H1 (cell line): Measurements from ENCODE around the gene ATP6V0D1. TPM values are rescaled to one million over a fixed set of nuclear protein-coding genes. Genes with fewer than 3 reads are reported as not detected.

Experiments
- CTCF ChIA-PET: fragments of 300-600 bp; sonication (Branson Sonifier 250); formaldehyde crosslinking; loops from one replicate; lab custom pipeline; 2021; ENCODE audit not compliant: partially characterized antibody; lab: Charles Lee
- POLR2A ChIA-PET: fragments of 300-600 bp; sonication (Branson Sonifier 250); formaldehyde crosslinking; loops from one replicate; lab custom pipeline; 2021; ENCODE audit warnings: inconsistent platforms; ENCODE audit not compliant: partially characterized antibody; lab: Charles Lee
- DNase-seq, 2 experiments: peaks; one replicate each; pipeline versions ENCODE4 v3.0.0 to v3.0.0-alpha.2; 2010 to 2022; ENCODE audit warnings: low spot score in 2 of 2, low read depth in 1 of 2, mixed read lengths in 1 of 2
- FAIRE-seq: peaks from 2 replicates; lab custom pipeline; 2011; peaks lifted over from hg19 to GRCh38; lab: Jason Lieb, UNC
- H2AFZ ChIP-seq: 2 replicates; pipeline ENCODE4 v1.8.1; 2012; ENCODE audit warnings: low read length, inconsistent platforms
- H2AK5ac ChIP-seq: 2 replicates; pipeline ENCODE4 v1.6.1; 2013; ENCODE audit warnings: low read depth, low read length
- H2BK120ac ChIP-seq: replicated peaks from 2 replicates; pipeline ENCODE3; 2013; ENCODE audit warnings: low read depth, low read length, inconsistent platforms
- H2BK12ac ChIP-seq: 2 replicates; pipeline ENCODE4 v1.6.1; 2013; ENCODE audit warnings: low read depth, low read length
- H2BK15ac ChIP-seq: 2 replicates; pipeline ENCODE4 v1.6.1; 2013; ENCODE audit warnings: low read length
- H2BK20ac ChIP-seq: 2 replicates; pipeline ENCODE4 v1.6.1; 2013; ENCODE audit warnings: low read length
- H2BK5ac ChIP-seq: 2 replicates; pipeline ENCODE4 v1.6.1; 2013; ENCODE audit warnings: low read depth, low read length
- H3K14ac ChIP-seq: 2 replicates; pipeline ENCODE4 v1.6.1; 2013; ENCODE audit warnings: inconsistent platforms; ENCODE audit not compliant: insufficient read length
- H3K18ac ChIP-seq: 2 replicates; pipeline ENCODE4 v1.6.1; 2013; ENCODE audit warnings: low read length; ENCODE audit errors: extremely low read depth
- H3K23ac ChIP-seq: 2 replicates; pipeline ENCODE4 v1.6.1; 2013; ENCODE audit warnings: inconsistent platforms; ENCODE audit not compliant: insufficient read length
- H3K23me2 ChIP-seq: 2 replicates; pipeline ENCODE4 v1.6.1; 2013; ENCODE audit warnings: low read depth, low read length
- H3K27ac ChIP-seq: 2 replicates; pipeline ENCODE4 v1.6.1; 2011; ENCODE audit warnings: low read depth, low read length, inconsistent platforms
- H3K27me3 ChIP-seq, 4 experiments: replicated peaks in 1 of 4; 1 replicate in 1 of 4; 2 replicates in 3 of 4; pipeline versions ENCODE4 v1.6.1 to v1.8.1; 2011 to 2013; ENCODE audit warnings: low read length in 3 of 4, mild to moderate bottlenecking in 3 of 4, inconsistent platforms in 2 of 4, mixed read lengths in 2 of 4, moderate library complexity in 1 of 4; ENCODE audit not compliant: control insufficient read depth in 3 of 4, insufficient read depth in 3 of 4; ENCODE audit errors: extremely low read depth in 1 of 4
- H3K36me3 ChIP-seq, 4 experiments: 2 replicates each; pipeline versions ENCODE4 v1.6.1 to v1.8.1; 2011 to 2013; ENCODE audit warnings: mild to moderate bottlenecking in 4 of 4, low read length in 3 of 4, moderate library complexity in 2 of 4, control low read depth in 1 of 4, inconsistent platforms in 1 of 4; ENCODE audit not compliant: insufficient read depth in 4 of 4, control insufficient read depth in 2 of 4
- H3K4ac ChIP-seq: replicated peaks from 2 replicates; pipeline ENCODE3; 2013; ENCODE audit warnings: low read length, low read depth, mixed read lengths, inconsistent platforms; ENCODE audit not compliant: insufficient read length
- H3K4me1 ChIP-seq, 4 experiments: replicated peaks in 1 of 4; 1 replicate in 1 of 4; 2 replicates in 3 of 4; pipeline versions ENCODE4 v1.6.1 to v1.8.1; 2011 to 2013; ENCODE audit warnings: low read length in 3 of 4, inconsistent platforms in 2 of 4, mixed read lengths in 1 of 4; ENCODE audit not compliant: insufficient read depth in 4 of 4, control insufficient read depth in 3 of 4
- H3K4me2 ChIP-seq, 2 experiments: 2 replicates each; pipeline versions ENCODE4 v1.6.1 to v1.8.1; 2011 to 2013; ENCODE audit warnings: low read depth in 2 of 2, low read length in 2 of 2, control low read depth in 1 of 2, inconsistent platforms in 1 of 2, mild to moderate bottlenecking in 1 of 2; ENCODE audit not compliant: insufficient read depth in 1 of 2
- H3K4me3 ChIP-seq, 4 experiments: fragments of 200-600, 300-600 bp in 1 of 4; sonication (generic), shearing (Covaris generic), sonication (Bioruptor Twin) in 1 of 4; 2 replicates each; pipeline versions ENCODE4 v1.5.1 to v1.8.1; 2011 to 2016; ENCODE audit warnings: low read length in 4 of 4, low read depth in 3 of 4, control low read depth in 2 of 4, inconsistent platforms in 2 of 4, mild to moderate bottlenecking in 2 of 4, mixed read lengths in 1 of 4, moderate library complexity in 1 of 4; ENCODE audit not compliant: insufficient read depth in 2 of 4; ENCODE audit errors: extremely low read depth in 1 of 4
- H3K56ac ChIP-seq: replicated peaks from 2 replicates; pipeline ENCODE3; 2013; ENCODE audit warnings: low read depth, mild to moderate bottlenecking, mixed read lengths, low read length, inconsistent platforms; ENCODE audit not compliant: insufficient read length
- H3K79me1 ChIP-seq: 2 replicates; pipeline ENCODE4 v1.6.1; 2013; ENCODE audit warnings: low read depth, low read length, control low read depth
- H3K79me2 ChIP-seq, 2 experiments: 2 replicates each; pipeline versions ENCODE4 v1.6.1 to v1.8.1; 2012 to 2013; ENCODE audit warnings: low read length in 2 of 2, mild to moderate bottlenecking in 2 of 2, inconsistent platforms in 1 of 2; ENCODE audit not compliant: insufficient read depth in 2 of 2, control insufficient read depth in 1 of 2
- H3K9ac ChIP-seq, 4 experiments: replicated peaks in 1 of 4; 1 replicate in 1 of 4; 2 replicates in 3 of 4; pipeline versions ENCODE4 v1.6.1 to v1.8.1; 2011 to 2013; ENCODE audit warnings: low read depth in 3 of 4, low read length in 3 of 4, control low read depth in 2 of 4, mild to moderate bottlenecking in 2 of 4, moderate library complexity in 2 of 4, inconsistent platforms in 1 of 4; ENCODE audit errors: extremely low read depth in 1 of 4
- H3K9me3 ChIP-seq, 2 experiments: 2 replicates each; pipeline versions ENCODE4 v1.6.1 to v1.8.1; 2012 to 2013; ENCODE audit warnings: mild to moderate bottlenecking in 2 of 2, moderate library complexity in 2 of 2, control low read depth in 1 of 2, inconsistent platforms in 1 of 2, low read depth in 1 of 2, low read length in 1 of 2, mixed read lengths in 1 of 2; ENCODE audit not compliant: insufficient read depth in 2 of 2
- H4K20me1 ChIP-seq, 2 experiments: replicated peaks in 1 of 2; 2 replicates each; pipeline versions ENCODE3 to v1.8.1; 2011 to 2013; ENCODE audit warnings: inconsistent platforms in 2 of 2, low read length in 2 of 2, mild to moderate bottlenecking in 1 of 2; ENCODE audit not compliant: insufficient read depth in 2 of 2, control insufficient read depth in 1 of 2
- H4K5ac ChIP-seq: 2 replicates; pipeline ENCODE4 v1.6.1; 2013; ENCODE audit warnings: low read length, low read depth, mixed read lengths, inconsistent platforms; ENCODE audit not compliant: insufficient read length
- H4K8ac ChIP-seq: 2 replicates; pipeline ENCODE4 v1.8.0; 2013; ENCODE audit warnings: mild to moderate bottlenecking, moderate library complexity, low read length, inconsistent platforms; ENCODE audit not compliant: insufficient read depth; ENCODE audit errors: extremely low read depth
- H4K91ac ChIP-seq: replicated peaks from 2 replicates; pipeline ENCODE3; 2013; ENCODE audit warnings: low read length, mixed read lengths, inconsistent platforms; ENCODE audit not compliant: insufficient read length
- SAP30 ChIP-seq: fragments of 300-600 bp; sonication (generic); IDR thresholded peaks from 2 replicates; pipeline ENCODE4 v1.7.1; 2012; ENCODE audit warnings: low read length, moderate library complexity, mild to moderate bottlenecking, inconsistent platforms; ENCODE audit not compliant: insufficient read depth, insufficient replicate concordance
- TAF1 ChIP-seq: IDR thresholded peaks from 2 replicates; pipeline ENCODE4 v1.6.1; 2011; ENCODE audit warnings: mild to moderate bottlenecking, low read depth, low read length
- TCF12 ChIP-seq: IDR thresholded peaks from 2 replicates; pipeline ENCODE4 v1.6.1; 2011; ENCODE audit warnings: low read depth, mild to moderate bottlenecking, low read length
- TEAD4 ChIP-seq: IDR thresholded peaks from 2 replicates; pipeline ENCODE4 v1.6.1; 2012; ENCODE audit warnings: low read depth, low read length, inconsistent platforms, mixed read lengths
- WGBS, 2 experiments: shearing (Covaris generic) in 1 of 2; methylation state at CpG; one replicate each; pipeline versions ENCODE4 v1.1.6 to v1.1.7; 2013 to 2015; ENCODE audit warnings: low lambda C conversion rate in 2 of 2, mixed read lengths in 2 of 2, inconsistent platforms in 1 of 2, low coverage in 1 of 2, missing lambda C conversion rate in 1 of 2; ENCODE audit not compliant: insufficient replicate concordance in 2 of 2, insufficient coverage in 1 of 2, insufficient read length in 1 of 2; ENCODE audit errors: extremely low coverage in 1 of 2, missing lambda C conversion rate in 1 of 2; 5-methylcytosine and 5-hydroxymethylcytosine counted together
- polyA plus RNA-seq, 7 experiments: library from polyadenylated mRNA; depleted of rRNA in 3 of 7; stranded (reverse) in 5 of 7; unstranded in 2 of 7; fragments of >200 nt in 5 of 7; fragments of 200-250 nt in 2 of 7; gene quantifications; 1 replicate in 5 of 7; 2 replicates in 1 of 7; 4 replicates in 1 of 7; pipeline versions ENCODE4 v1.2.1 to v1.2.3, GENCODE V29; 2011 to 2013; ENCODE audit warnings: missing spikeins in 2 of 7, mixed read lengths in 2 of 7
- total RNA-seq: library from RNA; stranded (reverse); fragmentation: NEBNext Ultra II Directional; extraction: Animal tissue kit (Norgen Biotek cat#: 25700); gene quantifications from 2 replicates; pipeline ENCODE4 v1.2.1, GENCODE V29; 2021
- TF ChIP-seq, protein P1 (sequence below): IDR thresholded peaks from 2 replicates; pipeline ENCODE4 v1.6.1; 2012; ENCODE audit warnings: inconsistent platforms

ATP6V0D1 gene
- total and polyA plus RNA-seq, 2 of the 8 experiments (the other 6 are each of a cell fraction or from before 2014, with no cell fraction given) = 47.3 to 134 TPM

DNA sequence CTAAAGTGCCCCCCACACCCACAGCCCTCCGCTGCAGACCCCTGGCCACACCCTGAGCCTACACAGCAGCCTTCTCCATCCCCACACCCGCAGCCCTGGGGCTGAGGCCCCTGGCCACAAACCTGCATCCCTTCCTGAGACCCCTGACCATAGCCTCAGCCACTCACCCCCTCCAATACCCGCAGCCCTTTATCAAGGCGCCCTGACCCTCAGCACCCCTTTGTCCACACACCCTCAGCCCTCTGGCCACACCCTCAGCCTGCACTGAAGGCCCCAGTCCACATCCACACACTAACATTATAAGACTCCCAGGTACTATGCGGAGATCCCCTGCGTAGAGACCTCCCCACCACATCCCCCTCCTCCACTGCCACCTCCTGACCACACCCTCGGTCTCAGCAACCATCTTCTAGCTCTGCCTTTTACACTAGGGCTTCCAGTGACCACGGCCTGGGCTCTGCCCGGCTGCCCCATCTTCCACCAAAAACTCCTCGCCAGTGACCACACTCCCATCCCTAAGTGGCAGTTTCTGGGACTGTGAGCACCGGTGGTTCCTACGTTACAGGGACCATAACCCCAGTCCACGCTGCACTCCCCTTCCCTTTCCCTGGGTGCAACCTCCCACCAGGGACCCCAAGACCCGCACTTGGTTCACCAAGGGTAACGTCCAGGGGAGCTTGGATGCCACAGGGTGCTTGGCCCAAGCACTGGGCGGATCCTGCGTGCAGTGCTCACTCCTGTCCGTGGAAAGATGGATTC lies 88.5 kb downstream of the ATP6V0D1 start:
- Histone ChIP-seq H3K4me1 (peaks cover 0 to 32% (median 25%) of the 10 kb centered on the region in 4 experiments; a peak in 6 of 7 replicates), H3K23ac (no peak overlapping the region), H3K27me3 (peaks cover 24 to 48% (median 41%) of the 10 kb centered on the region in 4 experiments), H3K18ac (no peak overlapping the region), H4K20me1 (peaks cover 6 to 9% of the 10 kb centered on the region in 2 experiments), H3K79me2 (no peaks in the 10 kb centered on the region), H3K56ac (no peak overlapping the region), H3K27ac (no peak overlapping the region), H2AFZ (no peak overlapping the region), H3K36me3 (no peaks in the 10 kb centered on the region), H2BK20ac (0 out of 2 replicates have a peak overlapping the region, but pooled peaks have one; percentile 80), H3K23me2 (no peaks in the 10 kb centered on the region; the same call in 1 of the 2 replicates), H3K4me2 (peak overlapping the region; percentile 56 to 86), H3K79me1 (no peaks in the 10 kb centered on the region), H2AK5ac (no peak overlapping the region), H4K8ac (peak overlapping the region; percentile 81; the same call in 1 of the 2 replicates), H2BK12ac (peak overlapping the region; percentile 84; the same call in 1 of the 2 replicates), H3K4ac (no peak overlapping the region), H4K91ac (no peak overlapping the region), H2BK5ac (no peak overlapping the region), H3K4me3 (peak overlapping the region in 3 of 4 experiments; percentile 36 to 58 (median 42); a peak in 4 of 8 replicates), H4K5ac (no peak overlapping the region), H3K9me3 (no peaks in the 10 kb centered on the region), H3K14ac (no peak overlapping the region), H3K9ac (no peak overlapping the region), H2BK15ac (peak overlapping the region; percentile 72; the same call in 1 of the 2 replicates), H2BK120ac (no peak overlapping the region)
- WGBS, 2 experiments = 82% methylated on average over 18 of the region's 18 CpGs; no CpG with 5 or more reads in 1 of the 2 experiments
- ChIA-PET POLR2A (interaction anchor here (1.0 to 1.7 kb wide), 4 partner anchors 9 to 39 kb away, joined by 3 to 12 read pairs (median 4); partner anchors contain the start of gene HSD11B2), CTCF (interaction anchor here (0.6 to 32.4 kb wide), 26 partner anchors 10 to 562 kb away, joined by 3 to 476 read pairs (median 5); partner anchors contain the start of genes CES3, KCTD19, LRRC36 and NAE1)
- TF ChIP-seq, protein P1, sequence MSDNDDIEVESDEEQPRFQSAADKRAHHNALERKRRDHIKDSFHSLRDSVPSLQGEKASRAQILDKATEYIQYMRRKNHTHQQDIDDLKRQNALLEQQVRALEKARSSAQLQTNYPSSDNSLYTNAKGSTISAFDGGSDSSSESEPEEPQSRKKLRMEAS = no peak
- no peak for TF ChIP-seq TAF1
- no peak for TF ChIP-seq TCF12
- no peak for TF ChIP-seq SAP30
- TF ChIP-seq TEAD4 = no peak
- DNase-seq (no peak), FAIRE-seq (no peak)
